ENCODE results near the gene TMEM242.
A peak's percentile ranks its signal among the peaks of the same experiment; 100 is the strongest.
"Not testable (repeated sequence)": the region's sequence is repeated elsewhere in the genome, so short reads cannot be mapped to it uniquely, and the experiment has no call there.

TMEM242 gene

GRCh38 chr6:157325069-157325805 lies 1.9 kb upstream of the TMEM242 start:
- DNase-seq, result no peak

GRCh38 chr6:157323966-157324300 lies 614 bp upstream of the TMEM242 start:
- DNase-seq, result no peak

- DNase-seq, result no peak
Observed at GRCh38 chr6:157322792-157323254, 496 bp downstream of the TMEM242 start.

- DNase-seq, result no peak
Observed at GRCh38 chr6:157316871-157317814, 6.2 kb downstream of the TMEM242 start.

DNA sequence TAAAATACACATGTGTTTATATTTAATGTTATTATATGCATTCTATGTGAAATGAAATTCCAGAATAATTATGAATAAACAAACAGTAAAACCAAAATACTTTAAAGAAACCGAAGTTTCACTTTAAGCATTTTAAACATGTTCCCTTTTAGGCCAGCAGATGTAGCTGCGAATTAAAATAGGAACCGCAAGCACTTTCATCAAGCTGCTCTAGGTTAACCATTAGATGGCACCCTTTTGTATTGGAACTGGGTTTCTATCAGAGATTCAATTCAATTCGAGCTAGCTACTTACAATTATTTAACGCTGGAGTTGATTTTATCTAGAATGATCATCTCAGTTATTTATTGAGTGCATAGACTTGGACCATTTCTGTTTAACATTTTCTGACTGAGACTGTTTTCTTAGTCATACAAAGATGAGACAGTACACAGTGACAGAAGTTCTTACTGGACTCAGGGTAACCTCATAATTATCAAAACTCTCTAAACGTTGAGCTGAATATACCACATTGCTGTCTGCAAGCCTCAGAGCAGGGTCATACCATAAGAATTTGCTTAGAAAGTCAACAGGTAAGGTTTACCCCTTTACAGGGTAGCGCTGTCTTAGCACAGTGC lies 8.5 kb downstream of the TMEM242 start:
- DNase-seq, result no peak

DNA sequence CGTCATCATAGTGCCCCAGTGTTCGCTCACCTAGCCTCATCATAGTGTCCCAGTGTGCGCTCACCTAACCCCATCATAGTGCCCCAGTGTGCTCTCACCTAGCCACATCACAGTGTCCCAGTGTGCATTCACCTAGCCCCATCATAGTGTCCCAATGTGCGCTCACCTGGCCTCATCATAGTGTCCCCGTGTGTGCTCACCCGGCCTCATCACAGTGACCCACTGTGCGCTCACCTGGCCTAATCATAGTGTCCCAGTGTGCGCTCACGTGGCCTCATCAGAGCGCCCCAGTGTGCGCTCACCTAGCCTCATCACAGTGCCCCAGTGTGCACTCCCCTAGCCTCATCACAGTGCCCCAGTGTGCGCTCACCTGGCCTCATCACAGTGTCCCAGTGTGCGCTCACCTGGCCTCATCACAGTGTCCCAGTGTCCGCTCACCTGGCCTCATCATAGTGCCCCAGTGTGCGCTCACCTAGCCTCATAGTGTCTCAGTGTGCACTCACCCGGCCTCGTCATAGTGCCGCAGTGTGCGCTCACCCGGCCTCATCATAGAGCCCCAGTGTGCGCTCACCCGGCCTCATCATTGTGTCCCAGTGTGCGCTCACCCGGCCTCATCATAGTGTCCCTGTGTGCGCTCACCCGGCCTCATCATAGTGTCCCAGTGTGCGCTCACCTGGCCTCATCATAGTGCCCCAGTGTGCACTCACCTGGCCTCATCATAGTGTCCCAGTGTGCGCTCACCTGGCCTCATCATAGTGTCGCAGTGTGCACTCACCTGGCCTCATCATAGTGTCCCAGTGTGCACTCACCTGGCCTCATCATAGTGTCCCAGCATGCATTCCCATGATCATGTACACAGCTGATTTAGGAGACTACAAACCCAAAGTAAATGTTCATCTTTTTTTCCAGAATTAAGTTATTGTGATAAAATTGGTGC lies 9.5 kb downstream of the TMEM242 start:
- no peak for DNase-seq

- DNase-seq, result no peak
Observed at GRCh38 chr6:157312757-157313156, 10.6 kb downstream of the TMEM242 start.

DNA sequence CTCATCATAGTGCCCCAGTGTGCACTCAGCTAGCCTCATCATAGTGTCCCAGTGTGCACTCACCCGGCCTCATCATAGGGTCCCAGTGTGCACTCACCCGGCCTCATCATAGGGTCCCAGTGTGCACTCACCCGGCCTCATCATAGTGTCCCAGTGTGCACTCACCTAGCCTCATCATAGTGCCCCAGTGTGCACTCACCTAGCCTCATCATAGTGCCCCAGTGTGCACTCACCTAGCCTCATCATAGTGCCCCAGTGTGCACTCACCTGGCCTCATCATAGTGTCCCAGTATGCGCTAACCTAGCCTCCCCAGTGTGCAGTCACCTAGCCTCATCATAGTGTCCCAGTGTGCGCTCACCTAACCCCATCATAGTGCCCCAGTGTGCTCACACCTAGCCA lies 12.6 kb downstream of the TMEM242 start:
- not testable (repeated sequence) for DNase-seq

- DNase-seq, result no peak
Observed at GRCh38 chr6:157307661-157308060, 15.7 kb downstream of the TMEM242 start.

- DNase-seq, result no peak
Observed at GRCh38 chr6:157305670-157306653, 17.4 kb downstream of the TMEM242 start.

DNA sequence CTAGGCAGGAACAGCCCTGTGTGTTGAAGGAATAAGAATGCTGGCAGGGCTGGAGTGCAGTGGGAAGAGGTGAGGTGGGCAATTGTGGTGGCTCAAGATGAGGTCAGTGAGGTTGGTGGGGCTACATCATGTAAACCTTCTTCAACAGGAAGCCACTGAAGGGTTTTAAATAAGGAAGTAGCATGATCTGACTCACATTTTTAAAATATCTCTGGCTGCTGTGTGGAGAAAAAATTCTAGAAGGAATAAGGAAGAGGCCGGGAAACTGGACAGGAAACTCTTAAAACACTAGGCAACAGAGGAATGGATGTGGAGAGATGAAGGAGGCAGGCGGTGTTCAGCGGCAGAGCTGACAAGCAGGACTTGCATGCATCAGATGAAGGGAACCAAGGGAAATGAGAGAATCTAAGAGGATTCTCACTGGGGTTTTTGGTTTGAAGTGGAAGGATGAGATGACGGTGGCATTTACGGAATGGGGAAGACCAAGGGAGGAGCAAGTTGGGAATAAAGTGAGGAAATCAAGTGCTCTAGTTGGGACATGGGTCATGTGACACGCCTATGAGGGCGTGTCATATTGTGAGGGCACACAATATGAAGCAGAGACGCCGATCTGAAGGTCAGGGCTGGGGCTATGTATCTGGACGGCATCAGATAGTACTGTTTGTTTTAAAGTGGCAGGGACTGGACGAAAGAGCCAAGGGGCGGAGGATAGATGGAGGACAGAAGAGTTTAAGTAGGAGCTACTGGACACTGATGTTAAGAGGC lies 18.2 kb downstream of the TMEM242 start:
- peak in 1 of 58 donors; percentile 9 for DNase-seq

DNA sequence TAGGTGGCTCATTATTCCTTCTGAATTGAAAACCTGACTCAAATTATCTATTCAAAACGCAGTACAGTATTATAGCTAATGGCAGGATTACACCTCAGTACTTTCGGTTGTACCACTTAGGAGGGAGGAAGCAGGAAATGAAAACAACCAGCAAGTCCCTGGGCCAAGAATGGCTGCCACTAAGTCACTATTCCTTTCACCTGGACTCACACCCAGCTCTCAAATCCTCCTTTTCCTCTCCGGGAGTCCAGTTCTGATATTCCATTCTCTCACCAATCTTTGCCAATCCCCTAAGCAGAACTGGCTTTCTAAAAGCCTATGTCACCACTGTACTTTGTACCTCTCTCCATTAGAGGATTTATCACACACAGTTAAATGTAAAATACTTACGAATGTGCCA lies 20.6 kb downstream of the TMEM242 start:
- DNase-seq, result no peak

GRCh38 chr6:157300436-157300835 lies 22.9 kb downstream of the TMEM242 start:
- no peak for DNase-seq

- DNase-seq, result no peak
Observed at GRCh38 chr6:157300006-157300405, 23.3 kb downstream of the TMEM242 start.

- DNase-seq, result no peak
Observed at GRCh38 chr6:157298216-157298724, 25.0 kb downstream of the TMEM242 start.

- DNase-seq, result no peak
Observed at GRCh38 chr6:157294654-157295053, 28.7 kb downstream of the TMEM242 start.

DNA sequence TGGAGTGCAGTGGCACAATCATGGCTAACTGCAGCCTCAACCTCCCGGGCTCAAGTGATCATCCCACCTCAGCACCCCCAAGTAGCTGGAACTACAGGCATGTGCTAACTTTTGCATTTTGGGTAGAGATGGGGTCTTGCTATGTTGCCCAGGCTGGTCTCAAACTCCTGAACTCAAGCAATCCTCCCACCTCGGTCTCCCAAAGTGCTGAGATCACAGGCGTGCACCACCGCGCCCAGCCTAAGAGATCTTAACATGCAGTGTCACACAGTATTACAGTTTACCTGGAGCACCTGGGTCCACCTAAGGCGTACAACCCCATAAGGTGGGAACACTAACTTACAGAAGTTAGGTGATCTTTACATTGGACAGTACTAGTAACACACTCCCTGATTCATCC lies 29.5 kb downstream of the TMEM242 start:
- DNase-seq, result no peak

DNA sequence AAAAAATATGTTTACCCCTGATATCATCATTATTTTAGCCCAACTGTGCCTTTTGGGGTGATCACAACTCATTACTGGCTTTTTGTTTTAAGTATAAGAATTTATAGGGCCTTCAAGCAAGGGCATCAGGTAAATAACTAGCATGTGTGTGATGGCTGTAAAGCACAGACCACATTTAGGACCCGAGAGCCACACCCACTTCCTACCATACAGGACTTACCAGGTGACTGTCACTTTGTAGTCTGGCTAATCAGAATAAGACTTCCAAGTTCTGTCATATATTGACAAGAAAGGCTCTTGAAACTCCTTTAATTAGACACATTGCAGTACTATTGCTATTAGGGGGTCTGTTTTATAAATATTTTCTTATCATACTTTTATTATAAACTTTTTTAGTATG lies 31.1 kb downstream of the TMEM242 start:
- no peak for DNase-seq

DNA sequence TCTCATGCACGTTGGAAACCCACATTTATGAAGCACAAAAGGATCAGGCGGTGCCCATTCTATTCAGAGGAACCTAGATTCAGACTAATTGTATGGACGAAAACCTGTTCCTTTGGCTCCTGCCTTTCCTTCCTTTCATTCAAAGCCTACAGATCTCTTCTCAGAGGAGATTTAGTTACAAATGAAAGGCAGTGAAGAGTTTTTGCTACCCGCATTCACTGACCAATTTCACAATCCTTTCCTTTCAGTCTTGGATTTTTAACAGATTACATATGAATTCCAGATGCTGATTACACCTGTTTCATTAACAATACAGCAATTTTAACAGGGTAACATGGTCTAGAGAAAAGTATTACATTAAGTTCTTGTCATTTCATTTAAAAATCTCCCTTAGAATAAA lies 32.0 kb downstream of the TMEM242 start:
- no peak for DNase-seq

All from anterior cingulate cortex (tissue), 58 donors.